ENCODE data around the gene RGS9. TPM values are rescaled to one million over a fixed set of nuclear protein-coding genes. Genes with fewer than 3 reads are reported as not detected.

The RGS9 gene
- total and polyA plus RNA-seq, 8 donors: 1.2 to 13.9 (median 3.4) TPM

- DNase-seq: no peak
- H3K4me1 ChIP-seq: no peaks in the 10 kb centered on the region
- intact Hi-C loops (cut with DNase I): no loop called here
- FAIRE-seq: no peak
- H3K36me3 ChIP-seq: no peaks in the 10 kb centered on the region
- ATAC-seq: no peak
- TF ChIP-seq, protein P1, sequence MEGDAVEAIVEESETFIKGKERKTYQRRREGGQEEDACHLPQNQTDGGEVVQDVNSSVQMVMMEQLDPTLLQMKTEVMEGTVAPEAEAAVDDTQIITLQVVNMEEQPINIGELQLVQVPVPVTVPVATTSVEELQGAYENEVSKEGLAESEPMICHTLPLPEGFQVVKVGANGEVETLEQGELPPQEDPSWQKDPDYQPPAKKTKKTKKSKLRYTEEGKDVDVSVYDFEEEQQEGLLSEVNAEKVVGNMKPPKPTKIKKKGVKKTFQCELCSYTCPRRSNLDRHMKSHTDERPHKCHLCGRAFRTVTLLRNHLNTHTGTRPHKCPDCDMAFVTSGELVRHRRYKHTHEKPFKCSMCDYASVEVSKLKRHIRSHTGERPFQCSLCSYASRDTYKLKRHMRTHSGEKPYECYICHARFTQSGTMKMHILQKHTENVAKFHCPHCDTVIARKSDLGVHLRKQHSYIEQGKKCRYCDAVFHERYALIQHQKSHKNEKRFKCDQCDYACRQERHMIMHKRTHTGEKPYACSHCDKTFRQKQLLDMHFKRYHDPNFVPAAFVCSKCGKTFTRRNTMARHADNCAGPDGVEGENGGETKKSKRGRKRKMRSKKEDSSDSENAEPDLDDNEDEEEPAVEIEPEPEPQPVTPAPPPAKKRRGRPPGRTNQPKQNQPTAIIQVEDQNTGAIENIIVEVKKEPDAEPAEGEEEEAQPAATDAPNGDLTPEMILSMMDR (IDR thresholded peaks at IDR 0.05): no peak
- H3K27ac ChIP-seq: no peak overlapping the region
- H3K4me3 ChIP-seq: no peak overlapping the region
- H3K9me3 ChIP-seq: no peaks in the 10 kb centered on the region
- 77 to 79% methylated on average over 4 of the region's 4 CpGs for WGBS, 2 donors
- no peaks in the 10 kb centered on the region for H3K27me3 ChIP-seq
These were observed 34.6 kb downstream of the RGS9 start for GRCh38 chr17:65171752-65172151.

- Histone ChIP-seq H3K36me3 (no peaks in the 10 kb centered on the region), H3K27me3 (no peaks in the 10 kb centered on the region), H3K4me1 (no peaks in the 10 kb centered on the region), H3K9me3 (no peaks in the 10 kb centered on the region), H3K4me3 (no peak overlapping the region), H3K27ac (no peak overlapping the region)
- DNase-seq (no peak), ATAC-seq (no peak), FAIRE-seq (no peak)
- TF ChIP-seq, protein P1 (IDR thresholded peaks at IDR 0.05): no peak
- 92 to 96% methylated on average over 11 of the region's 11 CpGs for WGBS, 2 donors
- intact Hi-C loops (cut with DNase I): no loop called here
These were observed 35.4 kb downstream of the RGS9 start for GRCh38 chr17:65172496-65173136.

- DNase-seq: peak in 1 of 6 donors; percentile 13
- 66 to 69% methylated on average over 12 of the region's 12 CpGs for WGBS, 2 donors
- Histone ChIP-seq H3K4me3 (no peak overlapping the region), H3K4me1 (no peaks in the 10 kb centered on the region), H3K27ac (no peak overlapping the region), H3K36me3 (no peaks in the 10 kb centered on the region), H3K9me3 (no peaks in the 10 kb centered on the region), H3K27me3 (no peaks in the 10 kb centered on the region)
- no peak for FAIRE-seq
- TF ChIP-seq, protein P1 (IDR thresholded peaks at IDR 0.05): no peak
- ATAC-seq: peak in 3 of 4 donors; percentile 28 to 41 (median 31)
- intact Hi-C loops (cut with DNase I): no loop called here
These were observed 36.2 kb downstream of the RGS9 start for GRCh38 chr17:65173284-65173793.

DNA sequence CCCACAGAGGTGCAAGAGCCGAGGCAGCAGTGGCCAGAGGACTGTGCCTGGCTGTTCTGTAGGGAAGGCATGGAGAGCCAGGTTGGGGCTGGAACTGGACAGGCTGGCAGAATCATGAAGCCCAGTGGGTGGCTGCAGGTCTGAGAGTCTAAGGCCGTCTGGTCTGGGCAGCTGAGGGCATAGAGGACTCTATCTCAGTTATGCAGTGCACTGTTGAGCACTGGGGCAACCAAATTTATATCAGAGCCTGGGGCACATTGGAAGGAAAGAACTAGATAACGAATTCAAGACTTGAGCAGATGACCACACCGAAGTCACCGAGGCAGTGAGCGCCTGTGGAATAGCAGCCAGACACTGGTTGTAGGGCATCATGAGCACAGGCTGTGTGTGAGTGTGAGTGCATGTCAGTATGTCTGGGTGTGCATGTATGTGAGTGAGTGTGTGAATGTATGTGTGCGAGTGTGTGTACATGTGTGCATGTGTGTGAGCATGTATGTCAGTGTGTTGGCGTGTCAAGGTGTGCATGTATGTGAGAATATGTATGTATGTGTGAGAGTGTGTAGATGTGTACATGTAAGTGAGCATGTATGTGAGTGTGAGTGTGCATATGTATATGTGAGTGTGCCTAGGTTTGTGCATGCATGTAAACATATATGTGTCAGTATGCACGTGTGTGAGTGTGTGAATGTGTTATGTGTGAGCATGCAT lies 37.0 kb downstream of the RGS9 start:
- Histone ChIP-seq H3K9me3 (no peaks in the 10 kb centered on the region), H3K27me3 (no peaks in the 10 kb centered on the region), H3K27ac (no peak overlapping the region), H3K4me1 (no peaks in the 10 kb centered on the region), H3K4me3 (no peak overlapping the region), H3K36me3 (no peaks in the 10 kb centered on the region)
- TF ChIP-seq, protein P1 (IDR thresholded peaks at IDR 0.05): no peak
- FAIRE-seq: no peak
- intact Hi-C loops (cut with DNase I): no loop called here
- DNase-seq: no peak
- 83 to 88% methylated on average over 9 of the region's 9 CpGs for WGBS, 2 donors
- ATAC-seq: no peak

GRCh38 chr17:65174974-65175373 lies 37.8 kb downstream of the RGS9 start:
- no peak for FAIRE-seq
- Histone ChIP-seq H3K27ac (no peak overlapping the region), H3K4me1 (no peaks in the 10 kb centered on the region), H3K36me3 (no peaks in the 10 kb centered on the region), H3K4me3 (no peak overlapping the region), H3K27me3 (no peaks in the 10 kb centered on the region), H3K9me3 (no peaks in the 10 kb centered on the region)
- ATAC-seq: no peak
- 65 to 70% methylated on average over 2 of the region's 2 CpGs for WGBS, 2 donors
- intact Hi-C loops (cut with DNase I): no loop called here
- no peak for DNase-seq
- TF ChIP-seq, protein P1 (IDR thresholded peaks at IDR 0.05): no peak

All from pancreas (tissue), 10 donors.